Measurements from ENCODE around the gene AMN1.
A peak's percentile ranks its signal among the peaks of the same experiment; 100 is the strongest.
"Not testable (repeated sequence)": the region's sequence is repeated elsewhere in the genome, so short reads cannot be mapped to it uniquely, and the experiment has no call there.

Gene AMN1

GRCh38 chr12:31685801-31686200, 43.0 kb downstream of the AMN1 start:
- DNase-seq (ENCODE audit: low read depth), result no peak
- no peak for TF ChIP-seq CTCF (IDR thresholded peaks at IDR 0.05; ENCODE audit: low read depth, low read length, missing control alignments)
- in situ Hi-C loops (cut with HindIII; ENCODE audit: low sequenced_read_pairs), result no loop called here
- H3K4me3 ChIP-seq (ENCODE audit: low read depth, low read length), result no peak overlapping the region

GRCh38 chr12:31682136-31682962, 46.5 kb downstream of the AMN1 start:
- peak; percentile 67 for TF ChIP-seq CTCF (IDR thresholded peaks at IDR 0.05; ENCODE audit: low read depth, low read length, missing control alignments)
- in situ Hi-C loops (cut with HindIII; ENCODE audit: low sequenced_read_pairs), result no loop called here
- DNase-seq (ENCODE audit: low read depth), result peak; percentile 62
- H3K4me3 ChIP-seq (ENCODE audit: low read depth, low read length), result no peak overlapping the region

- in situ Hi-C loops (cut with HindIII; ENCODE audit: low sequenced_read_pairs), result loop anchor here (25.0 kb wide), 1 partner anchor 990 kb away; no protein-coding TSS in a partner anchor
- no peak for DNase-seq (ENCODE audit: low read depth)
- no peak for TF ChIP-seq CTCF (IDR thresholded peaks at IDR 0.05; ENCODE audit: low read depth, low read length, missing control alignments)
- no peak overlapping the region for H3K4me3 ChIP-seq (ENCODE audit: low read depth, low read length)
These were observed 56.3 kb downstream of the AMN1 start for GRCh38 chr12:31672521-31672920.

GRCh38 chr12:31669582-31669981, 59.2 kb downstream of the AMN1 start:
- H3K4me3 ChIP-seq (ENCODE audit: low read depth, low read length); DNase-seq (ENCODE audit: low read depth): not testable (repeated sequence)
- in situ Hi-C loops (cut with HindIII; ENCODE audit: low sequenced_read_pairs), result loop anchor here (25.0 kb wide), 1 partner anchor 993 kb away; no protein-coding TSS in a partner anchor

GRCh38 chr12:31669020-31669419, 59.8 kb downstream of the AMN1 start:
- H3K4me3 ChIP-seq (ENCODE audit: low read depth, low read length), result no peak overlapping the region
- DNase-seq (ENCODE audit: low read depth), result no peak
- TF ChIP-seq CTCF (IDR thresholded peaks at IDR 0.05; ENCODE audit: low read depth, low read length, missing control alignments), result no peak
- in situ Hi-C loops (cut with HindIII; ENCODE audit: low sequenced_read_pairs), result loop anchor here (25.0 kb wide), 1 partner anchor 993 kb away; no protein-coding TSS in a partner anchor

- no peak for DNase-seq (ENCODE audit: low read depth)
- H3K4me3 ChIP-seq (ENCODE audit: low read depth, low read length), result no peak overlapping the region
- in situ Hi-C loops (cut with HindIII; ENCODE audit: low sequenced_read_pairs), result loop anchor here (25.0 kb wide), 1 partner anchor 998 kb away; no protein-coding TSS in a partner anchor
- no peak for TF ChIP-seq CTCF (IDR thresholded peaks at IDR 0.05; ENCODE audit: low read depth, low read length, missing control alignments)
These were observed 64.8 kb downstream of the AMN1 start for GRCh38 chr12:31664038-31664437.

GRCh38 chr12:31663576-31663975, 65.2 kb downstream of the AMN1 start:
- TF ChIP-seq CTCF (IDR thresholded peaks at IDR 0.05; ENCODE audit: low read depth, low read length, missing control alignments), result no peak
- no peak for DNase-seq (ENCODE audit: low read depth)
- in situ Hi-C loops (cut with HindIII; ENCODE audit: low sequenced_read_pairs), result loop anchor here (25.0 kb wide), 1 partner anchor 999 kb away; no protein-coding TSS in a partner anchor
- H3K4me3 ChIP-seq (ENCODE audit: low read depth, low read length), result no peak overlapping the region
